Stimulated activated CD8-positive, alpha-beta memory T cell treated with anti-CD3 and anti-CD28 coated beads, Interleukin-2, amount 100 ng/mL, for 48 hours (primary cell): ENCODE data around the gene MYO5A.
"Not testable (repeated sequence)": the region's sequence is repeated elsewhere in the genome, so short reads cannot be mapped to it uniquely, and the experiment has no call there.

Source experiments
- DNase-seq, 2 donors: peaks; one replicate each; pipeline ENCODE4 v3.0.0-alpha.2; 2020; ENCODE audit warnings: low read depth in 2 of 2

MYO5A gene

DNA sequence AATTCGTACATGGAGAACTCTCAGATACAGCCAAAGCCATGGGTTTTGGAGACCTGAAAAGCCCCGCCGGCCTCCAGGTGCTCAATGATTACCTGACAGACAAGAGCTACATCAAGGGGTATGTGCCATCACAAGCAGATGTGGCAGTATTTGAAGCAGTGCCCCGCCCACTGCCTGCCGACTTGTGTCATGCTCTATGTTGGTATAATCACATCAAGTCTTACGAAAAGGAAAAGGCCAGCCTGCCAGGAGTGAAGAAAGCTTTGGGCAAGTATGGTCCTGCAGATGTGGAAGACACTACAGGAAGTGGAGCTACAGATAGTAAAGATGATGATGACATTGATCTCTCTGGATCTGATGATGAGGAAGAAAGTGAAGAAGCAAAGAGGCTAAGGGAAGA lies 23.5 kb downstream of the MYO5A start:
- DNase-seq = no peak

DNA sequence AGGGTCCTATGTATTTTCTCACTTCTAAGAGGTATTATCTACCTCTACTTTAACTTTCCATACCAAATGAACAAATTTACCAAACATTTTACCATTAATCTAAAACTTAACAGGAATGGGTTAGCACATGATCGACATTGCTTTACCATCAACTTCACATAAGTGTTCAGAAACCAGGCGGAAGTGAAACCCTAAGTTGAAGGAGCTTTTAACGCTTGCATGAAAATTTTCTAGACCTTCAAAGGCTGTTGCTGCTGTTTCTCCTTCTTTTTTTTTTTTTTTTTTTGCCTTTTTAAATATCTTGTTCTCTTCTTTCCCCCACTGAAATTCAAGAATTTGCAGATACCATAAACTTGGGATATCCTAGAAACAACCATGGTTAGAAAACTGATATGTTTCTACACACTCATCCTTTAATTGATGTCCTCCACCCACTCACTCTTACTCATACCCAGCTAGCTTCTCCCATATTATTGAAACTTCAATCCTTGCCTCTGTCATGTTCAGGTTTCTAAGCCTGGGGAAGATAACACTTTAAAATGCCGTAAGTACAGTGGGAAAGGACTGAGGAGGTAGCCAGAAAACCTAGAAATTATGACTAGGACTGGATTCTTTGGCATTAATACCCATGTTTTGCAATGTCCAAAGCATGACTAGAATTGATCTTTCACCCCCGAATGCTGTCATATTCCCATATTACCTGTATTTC lies 24.7 kb downstream of the MYO5A start:
- DNase-seq = no peak

DNA sequence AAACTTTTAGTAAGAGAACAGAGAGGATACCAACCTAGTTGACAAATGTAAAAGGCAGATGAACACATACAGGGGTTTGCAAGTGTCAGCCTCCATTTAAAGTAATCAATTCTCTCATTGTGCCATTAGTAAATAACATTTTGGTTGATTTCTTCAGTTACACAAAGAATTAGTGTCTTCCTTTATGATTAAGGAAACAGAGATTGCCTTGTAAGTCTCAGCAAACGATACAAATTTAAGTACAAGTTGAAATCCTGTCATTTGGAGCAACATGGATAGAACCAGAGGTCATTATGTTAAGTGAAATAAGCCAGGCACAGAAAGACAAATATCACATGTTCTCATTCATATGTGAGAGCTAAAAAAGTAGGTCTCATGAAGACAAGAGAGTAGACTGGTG lies 26.1 kb downstream of the MYO5A start:
- DNase-seq = no peak

DNA sequence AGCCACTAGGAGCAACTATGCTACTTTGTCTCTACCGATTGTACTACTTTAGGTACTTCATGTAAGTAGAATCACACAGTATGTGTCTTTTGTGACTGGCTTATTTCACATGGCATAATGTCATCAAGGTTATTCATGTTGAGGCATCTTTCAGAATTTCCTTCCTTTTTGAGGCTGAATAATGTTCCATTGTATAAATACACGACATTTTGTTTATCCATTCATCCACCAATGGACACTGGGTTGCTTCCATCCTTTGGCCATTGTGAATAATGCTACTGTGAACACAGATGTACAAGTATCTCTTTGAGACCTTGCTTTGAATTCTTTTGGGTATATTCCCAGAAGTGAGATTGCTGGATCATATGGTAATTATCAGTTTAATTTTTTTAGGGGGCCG lies 29.2 kb downstream of the MYO5A start:
- no peak for DNase-seq

DNA sequence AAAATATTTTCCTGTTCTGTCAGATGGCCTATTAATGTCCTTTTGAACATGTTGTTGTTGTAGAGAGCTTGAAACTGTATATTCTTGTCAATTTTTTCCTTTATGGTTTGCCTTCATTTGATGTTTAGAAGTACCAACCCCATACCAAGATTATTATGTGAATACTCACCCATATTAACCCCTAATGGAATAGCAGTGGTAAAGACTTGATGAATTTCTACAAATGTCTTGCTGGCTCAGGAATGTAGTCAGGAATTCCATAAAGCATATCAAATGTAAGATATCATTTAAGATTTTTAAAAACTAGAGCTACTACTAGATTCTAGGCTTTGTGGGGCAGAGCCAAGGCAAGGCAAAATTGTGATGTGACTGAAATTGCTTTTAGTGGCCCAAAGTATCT lies 30.0 kb downstream of the MYO5A start:
- no peak for DNase-seq

DNA sequence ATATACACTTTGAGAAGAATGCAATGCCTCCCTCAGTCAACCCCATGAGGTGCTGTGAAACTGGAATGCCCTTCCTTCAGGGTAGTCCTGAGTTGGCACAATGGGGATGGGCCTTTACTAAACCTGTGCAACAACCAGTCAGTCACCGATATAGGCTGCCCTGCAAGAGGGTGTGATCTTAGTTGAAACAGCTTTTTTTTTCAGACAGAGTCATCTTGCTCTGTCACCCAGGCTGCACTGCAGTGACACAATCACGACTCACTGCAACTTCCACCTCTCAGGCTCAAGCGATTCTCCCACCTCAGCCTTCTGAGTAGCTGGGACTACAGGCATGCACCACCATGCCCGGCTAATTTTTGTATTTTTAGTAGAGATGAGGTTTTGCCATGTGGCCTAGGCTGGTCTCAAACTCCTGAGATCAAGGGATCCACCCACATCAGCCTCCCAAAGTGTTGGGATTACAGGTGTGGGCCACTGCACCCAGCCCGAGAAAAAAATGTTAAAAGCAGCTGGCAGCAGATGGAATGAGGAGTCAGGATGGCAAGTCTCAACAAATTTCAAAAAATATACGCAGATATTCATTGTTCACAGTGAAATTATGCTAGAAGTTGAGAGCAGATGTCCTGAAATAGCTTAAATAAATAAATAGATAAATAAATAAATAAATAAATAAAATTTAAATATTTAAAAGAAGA lies 31.8 kb downstream of the MYO5A start:
- DNase-seq = peak in 1 of 2 donors; percentile 36

DNA sequence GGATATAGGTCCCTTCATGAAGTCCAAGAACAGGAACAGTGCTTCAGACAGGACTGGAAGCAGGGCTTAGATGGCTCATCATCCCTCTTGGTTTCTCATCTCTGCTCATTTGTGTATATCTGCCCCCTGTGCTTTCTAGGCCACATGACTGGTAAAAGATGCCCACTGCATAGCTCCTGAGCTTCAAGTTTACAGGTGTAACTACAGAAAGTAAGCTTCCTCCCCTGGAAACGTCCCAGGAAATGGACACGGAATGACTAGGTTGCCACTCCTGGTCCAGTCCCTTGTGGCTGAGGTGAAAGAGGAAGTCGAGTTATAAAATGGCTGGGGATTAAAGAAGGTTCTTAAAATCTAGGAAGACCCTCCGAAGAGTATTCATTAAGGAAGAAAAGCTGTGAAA lies 32.5 kb downstream of the MYO5A start:
- DNase-seq = no peak

DNA sequence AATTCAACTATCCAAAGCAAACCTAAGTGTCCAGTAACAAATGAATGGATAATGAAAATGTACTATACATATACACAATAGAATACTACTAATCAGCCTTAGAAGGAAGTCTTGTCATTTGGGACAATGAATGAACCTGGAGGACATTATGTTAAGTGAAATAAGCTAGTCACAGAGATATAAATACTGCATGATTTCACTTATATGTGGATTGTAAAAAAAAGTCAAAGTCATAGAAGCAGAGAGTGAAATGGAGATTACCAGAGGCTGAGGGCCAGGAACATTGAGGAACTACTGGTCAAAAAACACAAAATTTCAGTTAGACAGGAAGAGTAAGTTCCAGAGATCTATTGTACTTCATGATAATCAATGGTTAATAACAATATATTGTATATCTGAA lies 33.6 kb downstream of the MYO5A start:
- DNase-seq = no peak

DNA sequence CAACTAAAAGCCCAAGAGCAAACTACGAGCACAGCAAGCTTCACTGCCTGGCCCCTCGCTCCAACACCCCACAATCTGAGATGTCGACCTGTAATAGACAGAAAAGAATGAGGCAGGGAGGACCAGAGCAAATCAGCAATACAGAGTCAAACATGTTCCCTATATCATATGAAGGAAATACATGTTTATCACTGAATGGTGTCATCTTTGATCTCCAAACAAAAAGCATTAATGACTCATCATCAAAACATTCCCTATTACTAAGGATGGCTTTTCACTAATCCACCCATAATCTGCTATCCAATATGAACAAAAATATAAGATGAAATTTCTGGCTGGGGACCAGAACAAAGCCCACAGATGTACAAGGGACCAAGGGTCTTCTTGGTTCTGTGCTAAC lies 34.7 kb downstream of the MYO5A start:
- no peak for DNase-seq

DNA sequence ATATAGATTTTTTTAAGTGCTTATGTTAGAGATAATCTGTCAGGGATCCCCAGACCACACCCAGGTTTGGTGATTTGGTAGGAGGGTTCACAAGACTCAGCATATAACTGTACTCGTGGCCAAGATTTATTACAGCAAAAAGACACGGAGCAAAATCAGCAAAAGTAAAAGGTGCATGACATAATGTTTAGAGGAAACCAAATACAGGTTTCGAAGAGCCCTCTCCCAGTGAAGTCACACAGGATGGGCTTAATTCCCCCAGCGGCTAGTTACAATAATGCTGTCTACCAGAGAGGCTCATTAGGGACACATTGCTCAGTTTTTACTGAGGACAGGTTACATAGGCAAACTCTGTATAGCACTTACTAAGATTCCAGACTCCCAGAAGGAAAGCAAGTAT lies 36.5 kb downstream of the MYO5A start:
- DNase-seq = no peak

DNA sequence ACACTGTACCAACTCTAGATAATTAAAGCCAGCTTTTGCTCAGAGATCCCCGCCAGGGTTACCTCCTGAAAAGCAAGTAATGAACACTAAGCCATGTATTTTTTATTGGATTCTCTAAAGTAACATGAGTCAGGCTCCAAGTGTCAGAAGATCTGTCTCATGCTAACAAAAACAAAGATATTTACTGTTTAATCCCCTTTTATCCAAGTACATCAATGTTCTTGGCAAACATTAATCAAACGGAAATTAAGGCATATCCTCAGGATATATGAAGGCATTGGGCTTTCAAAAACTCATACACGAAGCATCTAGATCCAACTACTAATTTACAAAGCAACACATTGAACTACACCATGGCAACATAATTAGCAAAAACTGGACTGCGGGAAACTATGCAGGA lies 37.2 kb downstream of the MYO5A start:
- DNase-seq = no peak

DNA sequence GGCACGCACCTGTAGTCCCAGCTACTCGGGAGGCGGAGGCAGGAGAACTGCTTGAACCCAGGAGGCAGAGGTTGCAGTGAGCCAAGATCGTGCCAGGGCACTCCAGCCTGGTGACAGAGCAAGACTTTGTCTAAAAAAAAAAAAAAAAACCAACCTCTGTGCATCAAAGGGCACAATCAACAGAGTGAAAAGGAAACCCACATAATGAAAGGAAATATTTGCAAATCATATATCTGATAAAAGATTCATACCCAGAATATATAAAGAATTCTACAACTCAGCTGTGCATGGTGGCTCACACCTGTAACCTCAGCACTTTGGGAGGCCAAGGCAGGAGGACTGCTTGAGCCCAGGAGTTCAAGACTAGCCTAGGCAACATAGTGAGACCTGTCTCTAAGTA lies 39.2 kb downstream of the MYO5A start:
- not testable (repeated sequence) for DNase-seq

DNA sequence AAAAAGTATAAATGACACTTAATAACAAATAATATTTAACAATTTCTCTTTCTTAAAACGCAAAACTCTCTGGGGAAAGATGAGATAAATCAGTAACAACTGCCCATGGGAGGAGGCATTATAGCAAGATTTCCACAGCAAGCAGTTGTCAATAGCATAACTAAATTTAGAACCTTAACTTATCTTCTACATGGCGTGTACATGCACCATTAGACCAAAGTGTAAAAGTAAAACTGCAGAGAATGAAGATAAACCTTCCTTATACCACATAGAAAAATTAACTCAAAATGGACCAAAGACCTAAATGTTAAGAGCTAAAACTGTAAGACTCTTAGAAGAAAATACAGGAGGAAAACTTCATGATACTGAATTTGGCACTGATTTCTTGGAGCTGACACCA lies 39.9 kb downstream of the MYO5A start:
- DNase-seq = no peak

DNA sequence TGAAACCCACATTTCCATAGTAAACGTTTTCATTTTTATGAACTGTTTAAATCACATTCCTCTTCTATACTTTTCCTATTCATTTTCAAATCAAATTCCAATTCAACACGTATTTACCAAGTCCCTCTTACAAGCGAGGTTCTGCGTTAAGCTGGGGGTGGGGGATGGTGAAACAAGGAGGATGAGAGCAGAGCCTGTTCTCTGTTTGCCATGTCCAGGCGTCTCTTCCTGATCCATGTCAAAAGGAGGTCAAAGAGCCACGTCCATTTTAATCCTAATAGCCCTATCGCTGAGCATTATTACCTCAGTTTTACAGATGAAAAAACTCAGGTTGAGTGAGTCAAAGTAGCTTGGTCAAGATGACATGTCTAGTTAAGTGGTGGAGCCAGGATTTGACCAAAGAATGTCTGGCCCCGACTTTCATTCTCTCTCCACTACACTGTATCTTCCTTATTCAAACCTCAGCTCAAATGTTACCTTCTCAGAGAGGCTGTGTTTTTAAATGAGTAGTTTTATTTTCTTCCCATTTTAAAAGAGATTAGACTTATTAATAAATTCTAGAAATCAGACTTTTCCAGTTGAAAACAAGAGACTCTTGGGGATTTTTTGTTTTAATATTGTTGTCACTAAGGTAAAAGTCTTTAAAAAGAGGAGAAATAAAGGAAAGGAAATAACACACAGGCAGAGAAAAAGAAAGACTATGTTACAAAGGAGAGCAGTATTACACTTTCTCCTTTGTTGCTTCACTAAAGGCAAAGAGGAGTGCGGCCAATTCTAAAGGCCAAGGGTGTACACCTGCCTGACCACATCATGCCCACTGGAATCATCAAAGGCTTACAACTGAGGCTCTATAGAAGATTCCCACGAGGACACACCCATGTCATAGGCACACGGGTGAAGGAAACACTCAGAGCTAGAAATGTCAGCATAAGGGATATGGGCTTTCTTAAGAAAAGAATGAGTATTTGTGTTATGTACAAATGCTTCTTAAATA lies 42.4 kb downstream of the MYO5A start:
- no peak for DNase-seq

DNA sequence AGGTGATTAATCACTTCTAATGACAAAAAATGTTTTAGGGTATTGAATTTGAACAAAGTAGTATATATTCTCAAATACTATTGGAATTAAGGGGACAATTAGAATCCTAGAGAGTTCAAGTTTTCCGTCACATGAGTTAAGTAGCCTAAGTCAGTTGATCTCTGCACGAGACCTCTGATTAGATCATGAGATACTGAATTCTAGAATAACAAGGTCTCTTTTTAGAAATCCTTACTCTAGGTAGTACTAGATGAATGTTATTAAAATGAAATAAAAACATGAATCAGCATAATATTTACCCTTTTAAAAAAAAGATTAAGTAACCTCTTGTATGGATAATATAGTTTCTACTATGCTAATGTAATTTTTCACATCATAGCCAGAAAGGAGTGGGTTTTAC lies 43.4 kb downstream of the MYO5A start:
- DNase-seq = no peak

DNA sequence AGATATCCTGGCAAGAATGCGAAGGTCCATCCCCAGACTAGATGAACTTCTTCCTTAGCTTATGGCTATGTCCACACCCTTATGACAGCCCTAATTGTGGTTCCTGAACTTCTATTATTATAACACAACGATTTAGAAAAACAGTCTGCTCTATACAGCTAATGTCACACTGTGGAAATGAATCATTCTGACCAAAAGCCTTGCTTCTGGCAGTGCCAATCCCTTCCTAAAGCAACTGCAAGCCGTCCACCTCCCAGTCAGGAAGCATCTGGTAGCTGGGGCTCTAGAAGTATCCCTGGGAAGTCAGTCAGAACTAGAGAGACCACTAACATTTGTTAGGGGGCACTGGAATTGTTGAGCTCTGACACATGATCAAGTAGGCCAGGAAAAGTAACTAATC lies 45.0 kb downstream of the MYO5A start:
- no peak for DNase-seq

DNA sequence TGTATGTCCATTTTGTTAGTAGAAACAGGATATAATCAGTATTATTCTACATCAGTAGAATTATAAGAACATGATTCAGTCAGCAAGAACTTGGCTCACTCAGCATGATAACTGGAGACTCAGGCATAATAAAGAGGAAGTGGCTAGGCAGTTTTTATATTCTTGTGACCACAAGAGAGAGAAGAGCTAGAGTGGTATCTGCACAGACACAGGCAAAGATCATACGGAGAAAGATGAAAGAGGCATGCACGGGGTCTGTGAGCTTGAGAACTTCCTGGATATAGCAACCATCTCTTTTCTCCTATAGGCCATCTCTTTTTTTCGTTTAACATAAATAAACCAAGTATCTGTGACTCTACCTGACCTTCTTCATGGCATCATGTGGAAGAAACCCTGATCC lies 46.8 kb downstream of the MYO5A start:
- DNase-seq = no peak

DNA sequence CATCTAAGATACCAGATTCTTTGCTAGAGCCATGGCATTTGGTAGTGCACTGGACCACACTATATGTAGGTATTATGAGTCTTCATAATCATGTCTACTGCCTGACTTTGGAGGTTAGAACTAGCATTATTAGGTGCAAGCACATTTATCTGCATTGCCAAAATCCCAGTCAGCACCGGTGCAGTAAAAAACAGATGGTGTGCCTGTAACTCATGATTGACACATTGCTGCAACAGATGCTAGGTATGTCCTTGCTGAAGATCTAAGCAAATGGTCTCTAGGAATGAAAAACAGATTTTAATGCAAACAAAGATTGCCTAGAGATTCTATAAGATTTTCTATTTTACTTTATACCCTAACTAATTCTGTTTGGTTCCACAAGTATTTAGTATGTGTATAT lies 47.7 kb downstream of the MYO5A start:
- DNase-seq = no peak

DNA sequence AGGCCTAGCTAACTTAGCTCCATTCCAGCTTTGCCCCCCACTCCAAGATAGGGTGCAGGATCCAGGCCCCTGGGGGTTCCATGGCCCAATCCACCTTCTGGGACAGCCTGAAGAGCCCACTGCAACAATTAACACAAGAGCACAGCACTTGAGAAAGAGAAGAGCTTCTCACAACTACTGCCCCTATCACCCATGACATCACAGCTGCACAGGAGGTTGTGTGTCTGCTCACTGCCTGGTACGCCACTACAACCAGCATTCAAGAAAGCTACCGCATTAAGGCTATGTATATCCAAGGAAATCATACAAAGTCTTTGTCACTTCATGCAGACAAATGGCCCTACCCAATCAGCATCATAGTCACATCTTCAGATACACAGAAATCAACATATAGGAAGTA lies 62.0 kb downstream of the MYO5A start:
- DNase-seq = no peak

DNA sequence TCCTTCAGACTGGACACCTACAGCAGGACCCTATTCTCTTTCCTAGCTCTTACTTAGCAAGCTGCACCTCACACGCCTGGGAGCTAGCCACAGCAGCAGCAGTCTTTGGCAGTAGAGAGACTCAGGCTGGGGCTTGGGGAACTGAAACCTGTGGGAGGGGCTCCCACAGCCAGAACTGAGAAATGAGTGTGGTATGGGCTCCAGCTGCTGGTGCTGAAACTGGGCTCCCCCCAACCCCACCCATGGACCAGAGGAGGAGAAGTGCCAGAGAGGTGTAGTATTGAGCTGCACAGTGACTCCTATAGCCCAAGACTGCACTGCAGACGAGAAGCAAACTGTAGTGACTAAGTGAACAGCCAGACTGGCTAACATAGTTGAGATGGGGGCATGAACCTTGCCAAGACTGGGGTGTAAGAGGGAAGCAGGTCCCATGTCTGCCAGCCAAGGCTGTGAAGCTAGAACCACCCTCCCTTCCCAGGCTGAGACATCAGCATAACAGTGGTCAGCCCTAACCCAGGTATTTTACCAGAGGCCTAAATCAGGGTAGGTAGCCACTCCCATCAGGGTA lies 62.5 kb downstream of the MYO5A start:
- peak; percentile 29 to 51 for DNase-seq

DNA sequence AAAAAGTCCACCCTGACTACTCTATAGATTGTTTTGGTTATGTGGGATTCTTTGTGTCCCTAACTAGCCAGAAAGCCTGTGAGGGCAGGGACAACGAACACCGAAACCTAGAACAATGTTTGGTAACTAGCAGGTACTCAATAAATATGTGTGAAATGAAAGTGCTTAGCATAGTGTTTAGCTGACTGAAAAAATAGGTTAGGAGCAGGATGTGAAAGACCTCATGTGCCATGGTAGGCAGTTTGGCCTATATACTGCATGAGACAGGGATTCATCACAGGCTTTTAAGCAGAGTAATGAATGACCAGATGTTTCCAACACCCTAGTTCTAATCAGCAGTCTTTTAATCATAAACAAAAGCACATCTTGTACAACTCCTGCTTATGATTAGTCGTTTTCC lies 64.2 kb downstream of the MYO5A start:
- no peak for DNase-seq

DNA sequence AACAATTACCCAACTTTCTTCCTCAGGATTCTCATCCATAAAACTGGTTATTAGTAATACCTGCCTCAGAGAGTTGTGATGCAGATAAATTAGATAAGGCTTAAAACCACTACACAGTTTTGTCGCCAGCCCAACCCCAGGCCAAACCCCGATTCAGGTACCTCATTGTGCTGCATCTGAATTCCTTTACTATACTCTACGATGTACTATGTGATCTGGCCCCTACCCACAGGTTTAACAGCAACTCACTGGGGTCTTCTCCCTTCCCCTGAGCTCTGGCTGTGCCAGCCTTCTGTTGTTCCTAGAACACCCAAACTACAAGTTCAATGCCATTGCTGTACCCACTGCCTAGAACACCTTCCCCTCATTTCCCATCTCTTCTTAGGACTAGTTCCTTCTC lies 64.6 kb downstream of the MYO5A start:
- DNase-seq = no peak
